ENCODE results near the gene PTCD1. TPM values are rescaled to one million over a fixed set of nuclear protein-coding genes. Genes with fewer than 3 reads are reported as not detected.

The PTCD1 gene
- 6.6 TPM for total RNA-seq

GRCh38 chr7:99438573-99439480 is at the start of gene PTCD1, which contains the start of gene CPSF4:
TSS of gene PTCD1 (minus strand) at chr7:99438798. CDS start at chr7:99435242, 3,556 bp downstream.
TSS of gene CPSF4 (plus strand) at chr7:99438943. CDS start at chr7:99439083, 140 bp downstream.
- DNase-seq (ENCODE audit: low spot score): peak; percentile 96

- DNase-seq (ENCODE audit: low spot score): no peak
Measured at GRCh38 chr7:99485094-99485493, 46.5 kb upstream of the PTCD1 start.

GRCh38 chr7:99478464-99479440 is 40.2 kb upstream of the PTCD1 start:
- no peak for DNase-seq (ENCODE audit: low spot score)

- DNase-seq (ENCODE audit: low spot score): no peak
Measured at GRCh38 chr7:99476107-99476506, 37.5 kb upstream of the PTCD1 start.

- no peak for DNase-seq (ENCODE audit: low spot score)
Measured at GRCh38 chr7:99473315-99473596, 34.7 kb upstream of the PTCD1 start.

- peak; percentile 98 for DNase-seq (ENCODE audit: low spot score)
Measured at GRCh38 chr7:99472561-99473314, 34.1 kb upstream of the PTCD1 start, which contains the start of gene ZNF789. TSS of gene ZNF789 (plus strand) at chr7:99472890. CDS start at chr7:99476457, 3,567 bp downstream.

GRCh38 chr7:99469381-99470065 is 30.9 kb upstream of the PTCD1 start:
- DNase-seq (ENCODE audit: low spot score): no peak

GRCh38 chr7:99468336-99468918 is 29.8 kb upstream of the PTCD1 start:
- DNase-seq (ENCODE audit: low spot score): no peak

- no peak for DNase-seq (ENCODE audit: low spot score)
Measured at GRCh38 chr7:99465421-99465768, 26.8 kb upstream of the PTCD1 start.

- no peak for DNase-seq (ENCODE audit: low spot score)
Measured at GRCh38 chr7:99461221-99461620, 22.6 kb upstream of the PTCD1 start.

GRCh38 chr7:99460651-99461050 is 22.1 kb upstream of the PTCD1 start:
- no peak for DNase-seq (ENCODE audit: low spot score)

- DNase-seq (ENCODE audit: low spot score): no peak
Measured at GRCh38 chr7:99459087-99459486, 20.5 kb upstream of the PTCD1 start.

- DNase-seq (ENCODE audit: low spot score): no peak
Measured at GRCh38 chr7:99457650-99458493, 19.3 kb upstream of the PTCD1 start.

- DNase-seq (ENCODE audit: low spot score): no peak
Measured at GRCh38 chr7:99457050-99457649, 18.6 kb upstream of the PTCD1 start.

- no peak for DNase-seq (ENCODE audit: low spot score)
Measured at GRCh38 chr7:99456288-99456687, 17.7 kb upstream of the PTCD1 start.

- DNase-seq (ENCODE audit: low spot score): no peak
Measured at GRCh38 chr7:99455874-99456273, 17.3 kb upstream of the PTCD1 start.

GRCh38 chr7:99453105-99453504 is 14.5 kb upstream of the PTCD1 start:
- no peak for DNase-seq (ENCODE audit: low spot score)

- no peak for DNase-seq (ENCODE audit: low spot score)
Measured at GRCh38 chr7:99452541-99452940, 13.9 kb upstream of the PTCD1 start.

GRCh38 chr7:99451936-99452335 is 13.3 kb upstream of the PTCD1 start:
- DNase-seq (ENCODE audit: low spot score): no peak

All from ureter (tissue), 1 donor.